Activated CD4-positive, alpha-beta memory T cell treated with anti-CD3 and anti-CD28 coated beads for 36 hours (primary cell): ENCODE data around the gene PPP1R15B. TPM values are rescaled to one million over a fixed set of nuclear protein-coding genes. Genes with fewer than 3 reads are reported as not detected.

Experiments
- CTCF ChIA-PET: fragments of 350-600 bp; sonication (Branson Sonifier 250); formaldehyde crosslinking; loops from one replicate; lab custom pipeline; 2021; ENCODE audit warnings: antibody characterized with exemption, inconsistent platforms; lab: Charles Lee
- POLR2A ChIA-PET: fragments of 350-600 bp; sonication (Branson Sonifier 250); formaldehyde crosslinking; loops from one replicate; lab custom pipeline; 2021; ENCODE audit warnings: antibody characterized with exemption; lab: Charles Lee
- DNase-seq: peaks from one replicate; pipeline ENCODE4 v3.0.0-alpha.2; 2020
- H3K27ac Mint-ChIP-seq: one replicate; pipeline ENCODE4 v1.8.0; 2021; ENCODE audit warnings: mixed read lengths
- H3K27me3 Mint-ChIP-seq: one replicate; pipeline ENCODE4 v1.8.0; 2021; ENCODE audit warnings: mixed read lengths
- H3K36me3 Mint-ChIP-seq: one replicate; pipeline ENCODE4 v1.8.0; 2021; ENCODE audit warnings: mixed read lengths
- H3K4me1 Mint-ChIP-seq: one replicate; pipeline ENCODE4 v1.8.0; 2021; ENCODE audit warnings: low read depth, mixed read lengths
- H3K4me3 Mint-ChIP-seq: one replicate; pipeline ENCODE4 v1.8.0; 2021; ENCODE audit warnings: mild to moderate bottlenecking, mixed read lengths
- H3K9me3 Mint-ChIP-seq: one replicate; pipeline ENCODE4 v1.8.0; 2021; ENCODE audit warnings: mixed read lengths
- intact Hi-C: fragments of 100-400 bp; cut with micrococcal nuclease; formaldehyde crosslinking; loops from one replicate; pipeline ENCODE4 v1.15.1; 2023
- total RNA-seq, 2 experiments: library from RNA; stranded (reverse); gene quantifications; one replicate each; pipeline ENCODE4 v1.2.3, GENCODE V29; 2021

Gene PPP1R15B
- total RNA-seq, 2 experiments from 2014 or later, result 54.9 to 57.1 TPM

GRCh38 chr1:204450461-204451257, 39.0 kb upstream of the PPP1R15B start:
- Mint-ChIP-seq H3K4me1 (peaks cover 68% of the 10 kb centered on the region), H3K27ac (peak overlapping the region; percentile 50), H3K4me3 (no peak overlapping the region), H3K27me3 (no peaks in the 10 kb centered on the region), H3K9me3 (no peaks in the 10 kb centered on the region), H3K36me3 (peaks cover 31% of the 10 kb centered on the region)
- ChIA-PET CTCF (interaction anchor here (12.5 to 33.4 kb wide), 2 partner anchors 19 to 50 kb away, joined by 194 to 1224 read pairs; partner anchors contain the start of gene PIK3C2B), POLR2A (interaction anchor here (0.9 kb wide), 1 partner anchor 44 kb away, joined by 3 read pairs; the partner anchor contains the start of gene PIK3C2B)
- intact Hi-C loops, result loop anchor here (5.0 kb wide), 1 partner anchor 38 kb away; the partner anchor contains the start of gene PPP1R15B
- DNase-seq, result no peak

- Mint-ChIP-seq H3K9me3 (no peaks in the 10 kb centered on the region), H3K27ac (no peak overlapping the region), H3K4me1 (peaks cover 74% of the 10 kb centered on the region), H3K36me3 (peaks cover 35% of the 10 kb centered on the region), H3K27me3 (no peaks in the 10 kb centered on the region), H3K4me3 (no peak overlapping the region)
- ChIA-PET CTCF (interaction anchor here (12.5 to 33.4 kb wide), 2 partner anchors 18 to 51 kb away, joined by 194 to 1224 read pairs; partner anchors contain the start of gene PIK3C2B), POLR2A (no interaction called here)
- intact Hi-C loops, result loop anchor here (5.0 kb wide), 1 partner anchor 37 kb away; the partner anchor contains the start of gene PPP1R15B
- no peak for DNase-seq
Measured at GRCh38 chr1:204449678-204450280, 38.2 kb upstream of the PPP1R15B start.

- no peaks in the 10 kb centered on the region for H3K9me3 Mint-ChIP-seq
- H3K27me3 Mint-ChIP-seq, result no peaks in the 10 kb centered on the region
- ChIA-PET POLR2A (interaction anchor here (0.6 to 2.1 kb wide), 3 partner anchors 17 to 49 kb away, joined by 3 to 5 read pairs (median 4); no protein-coding TSS in a partner anchor), CTCF (interaction anchor here (3.6 to 33.4 kb wide), 3 partner anchors 11 to 51 kb away, joined by 21 to 1224 read pairs (median 194); partner anchors contain the start of gene PIK3C2B)
- intact Hi-C loops, result no loop called here
- H3K4me1 Mint-ChIP-seq, result peaks cover 77% of the 10 kb centered on the region
- peaks cover 42% of the 10 kb centered on the region for H3K36me3 Mint-ChIP-seq
- no peak overlapping the region for H3K4me3 Mint-ChIP-seq
- no peak for DNase-seq
- H3K27ac Mint-ChIP-seq, result peak overlapping the region; percentile 62
Measured at GRCh38 chr1:204448991-204449677, 37.5 kb upstream of the PPP1R15B start.

GRCh38 chr1:204448344-204448964, 36.8 kb upstream of the PPP1R15B start:
- H3K27ac Mint-ChIP-seq, result peak overlapping the region; percentile 62
- H3K4me3 Mint-ChIP-seq, result no peak overlapping the region
- ChIA-PET POLR2A (interaction anchor here (0.6 to 2.1 kb wide), 3 partner anchors 17 to 50 kb away, joined by 3 to 5 read pairs (median 4); no protein-coding TSS in a partner anchor), CTCF (interaction anchor here (1.9 to 33.4 kb wide), 6 partner anchors 8 to 52 kb away, joined by 7 to 1224 read pairs (median 29); partner anchors contain the start of gene PIK3C2B)
- peaks cover 83% of the 10 kb centered on the region for H3K4me1 Mint-ChIP-seq
- H3K9me3 Mint-ChIP-seq, result no peaks in the 10 kb centered on the region
- DNase-seq, result no peak
- no peaks in the 10 kb centered on the region for H3K27me3 Mint-ChIP-seq
- peaks cover 48% of the 10 kb centered on the region for H3K36me3 Mint-ChIP-seq
- intact Hi-C loops, result no loop called here

- no peaks in the 10 kb centered on the region for H3K9me3 Mint-ChIP-seq
- no peak for DNase-seq
- H3K27ac Mint-ChIP-seq, result peak overlapping the region; percentile 35
- peaks cover 81% of the 10 kb centered on the region for H3K4me1 Mint-ChIP-seq
- POLR2A ChIA-PET, result interaction anchor here (0.8 to 2.6 kb wide), 4 partner anchors 9 to 59 kb away, joined by 3 to 23 read pairs (median 8); partner anchors contain the start of gene PIK3C2B
- H3K27me3 Mint-ChIP-seq, result no peaks in the 10 kb centered on the region
- H3K36me3 Mint-ChIP-seq, result peaks cover 50% of the 10 kb centered on the region
- H3K4me3 Mint-ChIP-seq, result no peak overlapping the region
- intact Hi-C loops, result no loop called here
- CTCF ChIA-PET, result interaction anchor here (1.1 to 33.4 kb wide), 9 partner anchors 9 to 68 kb away, joined by 3 to 1224 read pairs (median 25); partner anchors contain the start of genes MDM4 and PIK3C2B
Measured at GRCh38 chr1:204447736-204448135, 36.1 kb upstream of the PPP1R15B start.

GRCh38 chr1:204447190-204447589, 35.6 kb upstream of the PPP1R15B start:
- Mint-ChIP-seq H3K4me1 (peaks cover 79% of the 10 kb centered on the region), H3K4me3 (no peak overlapping the region), H3K36me3 (peaks cover 55% of the 10 kb centered on the region), H3K27ac (peak overlapping the region; percentile 35), H3K27me3 (no peaks in the 10 kb centered on the region), H3K9me3 (no peaks in the 10 kb centered on the region)
- POLR2A ChIA-PET, result interaction anchor here (0.8 to 2.6 kb wide), 5 partner anchors 10 to 59 kb away, joined by 3 to 23 read pairs (median 5); partner anchors contain the start of gene PIK3C2B
- DNase-seq, result no peak
- intact Hi-C loops, result no loop called here
- CTCF ChIA-PET, result interaction anchor here (0.6 to 33.4 kb wide), 14 partner anchors 9 to 360 kb away, joined by 3 to 1224 read pairs (median 14); partner anchors contain the start of genes MDM4 and PIK3C2B

- no peaks in the 10 kb centered on the region for H3K27me3 Mint-ChIP-seq
- intact Hi-C loops, result loop anchor here (1.0 kb wide), 2 partner anchors 48 to 57 kb away; partner anchors contain the start of gene PIK3C2B
- no peaks in the 10 kb centered on the region for H3K9me3 Mint-ChIP-seq
- peaks cover 62% of the 10 kb centered on the region for H3K36me3 Mint-ChIP-seq
- H3K27ac Mint-ChIP-seq, result peak overlapping the region; percentile 76
- DNase-seq, result peak; percentile 86
- no peak overlapping the region for H3K4me3 Mint-ChIP-seq
- ChIA-PET CTCF (interaction anchor here (0.6 to 33.4 kb wide), 20 partner anchors 8 to 361 kb away, joined by 3 to 1224 read pairs (median 7); partner anchors contain the start of genes MDM4 and PIK3C2B), POLR2A (interaction anchor here (0.9 to 2.6 kb wide), 3 partner anchors 48 to 60 kb away, joined by 4 to 23 read pairs (median 12); partner anchors contain the start of gene PIK3C2B)
- peaks cover 77% of the 10 kb centered on the region for H3K4me1 Mint-ChIP-seq
Measured at GRCh38 chr1:204446413-204447111, 34.9 kb upstream of the PPP1R15B start.

- peaks cover 72% of the 10 kb centered on the region for H3K4me1 Mint-ChIP-seq
- H3K4me3 Mint-ChIP-seq, result no peak overlapping the region
- no peaks in the 10 kb centered on the region for H3K9me3 Mint-ChIP-seq
- intact Hi-C loops, result loop anchor here (1.0 kb wide), 2 partner anchors 48 to 57 kb away; partner anchors contain the start of gene PIK3C2B
- DNase-seq, result peak; percentile 80
- POLR2A ChIA-PET, result interaction anchor here (0.9 to 2.6 kb wide), 3 partner anchors 49 to 60 kb away, joined by 4 to 23 read pairs (median 12); partner anchors contain the start of gene PIK3C2B
- H3K36me3 Mint-ChIP-seq, result peaks cover 65% of the 10 kb centered on the region
- CTCF ChIA-PET, result interaction anchor here (1.0 to 33.4 kb wide), 15 partner anchors 8 to 361 kb away, joined by 3 to 1224 read pairs (median 13); partner anchors contain the start of gene PIK3C2B
- H3K27ac Mint-ChIP-seq, result peak overlapping the region; percentile 76
- no peaks in the 10 kb centered on the region for H3K27me3 Mint-ChIP-seq
Measured at GRCh38 chr1:204445860-204446412, 34.3 kb upstream of the PPP1R15B start.

GRCh38 chr1:204443871-204444581, 32.4 kb upstream of the PPP1R15B start:
- peak overlapping the region; percentile 91 for H3K27ac Mint-ChIP-seq
- CTCF ChIA-PET, result interaction anchor here (0.6 to 33.4 kb wide), 12 partner anchors 9 to 363 kb away, joined by 3 to 1224 read pairs (median 4); partner anchors contain the start of genes MDM4 and PIK3C2B
- peaks cover 61% of the 10 kb centered on the region for H3K4me1 Mint-ChIP-seq
- intact Hi-C loops, result no loop called here
- peak; percentile 73 for DNase-seq
- POLR2A ChIA-PET, result interaction anchor here (0.9 to 1.9 kb wide), 4 partner anchors 26 to 72 kb away, joined by 3 to 16 read pairs (median 4); partner anchors contain the start of genes MDM4 and PIK3C2B
- no peaks in the 10 kb centered on the region for H3K27me3 Mint-ChIP-seq
- peaks cover 68% of the 10 kb centered on the region for H3K36me3 Mint-ChIP-seq
- no peaks in the 10 kb centered on the region for H3K9me3 Mint-ChIP-seq
- H3K4me3 Mint-ChIP-seq, result peak overlapping the region; percentile 30
